ENCODE data around the gene TEX28.
A peak's percentile ranks its signal among the peaks of the same experiment; 100 is the strongest.
"Not testable (repeated sequence)": the region's sequence is repeated elsewhere in the genome, so short reads cannot be mapped to it uniquely, and the experiment has no call there.

TEX28 gene

DNA sequence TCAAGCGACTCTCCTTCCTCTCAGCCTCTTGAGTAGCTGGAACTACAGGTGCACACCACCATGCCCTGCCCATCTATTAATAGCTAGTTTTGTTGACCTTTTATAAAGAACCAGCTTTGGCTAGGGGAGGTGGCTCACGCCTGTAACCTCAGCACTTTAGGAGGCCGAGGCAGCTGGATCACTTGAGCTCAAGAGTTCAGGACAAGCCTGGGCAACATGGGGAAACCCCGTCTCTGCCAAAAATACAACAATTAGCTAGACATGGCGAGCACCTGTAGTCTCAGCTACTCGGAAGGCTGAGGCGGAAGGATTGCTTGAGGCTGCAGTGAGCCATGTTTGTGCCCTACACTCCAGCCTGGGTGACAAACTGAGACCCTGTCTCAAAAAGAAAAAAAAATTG, 3.4 kb upstream of the TEX28 start:
- Histone ChIP-seq H3K4me3 (ENCODE audit: severe bottlenecking) (no peak overlapping the region), H3K4me1 (ENCODE audit: insufficient read depth, poor library complexity, severe bottlenecking) (no peaks in the 10 kb centered on the region), H3K27me3 (ENCODE audit: insufficient read depth, poor library complexity, severe bottlenecking) (no peaks in the 10 kb centered on the region), H3K9me3 (ENCODE audit: severe bottlenecking) (no peaks in the 10 kb centered on the region), H3K27ac (ENCODE audit: poor library complexity, severe bottlenecking) (no peak overlapping the region), H3K36me3 (ENCODE audit: low read depth) (no peaks in the 10 kb centered on the region)
- ATAC-seq (ENCODE audit: low read depth) (no peak), DNase-seq (ENCODE audit: low spot score) (no peak)
- TF ChIP-seq, protein P1, sequence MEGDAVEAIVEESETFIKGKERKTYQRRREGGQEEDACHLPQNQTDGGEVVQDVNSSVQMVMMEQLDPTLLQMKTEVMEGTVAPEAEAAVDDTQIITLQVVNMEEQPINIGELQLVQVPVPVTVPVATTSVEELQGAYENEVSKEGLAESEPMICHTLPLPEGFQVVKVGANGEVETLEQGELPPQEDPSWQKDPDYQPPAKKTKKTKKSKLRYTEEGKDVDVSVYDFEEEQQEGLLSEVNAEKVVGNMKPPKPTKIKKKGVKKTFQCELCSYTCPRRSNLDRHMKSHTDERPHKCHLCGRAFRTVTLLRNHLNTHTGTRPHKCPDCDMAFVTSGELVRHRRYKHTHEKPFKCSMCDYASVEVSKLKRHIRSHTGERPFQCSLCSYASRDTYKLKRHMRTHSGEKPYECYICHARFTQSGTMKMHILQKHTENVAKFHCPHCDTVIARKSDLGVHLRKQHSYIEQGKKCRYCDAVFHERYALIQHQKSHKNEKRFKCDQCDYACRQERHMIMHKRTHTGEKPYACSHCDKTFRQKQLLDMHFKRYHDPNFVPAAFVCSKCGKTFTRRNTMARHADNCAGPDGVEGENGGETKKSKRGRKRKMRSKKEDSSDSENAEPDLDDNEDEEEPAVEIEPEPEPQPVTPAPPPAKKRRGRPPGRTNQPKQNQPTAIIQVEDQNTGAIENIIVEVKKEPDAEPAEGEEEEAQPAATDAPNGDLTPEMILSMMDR (IDR thresholded peaks at IDR 0.05; ENCODE audit: poor library complexity, severe bottlenecking): no peak

- Histone ChIP-seq H3K4me3 (ENCODE audit: severe bottlenecking) (no peak overlapping the region), H3K4me1 (ENCODE audit: insufficient read depth, poor library complexity, severe bottlenecking) (no peaks in the 10 kb centered on the region), H3K9me3 (ENCODE audit: severe bottlenecking) (no peaks in the 10 kb centered on the region), H3K27me3 (ENCODE audit: insufficient read depth, poor library complexity, severe bottlenecking) (no peaks in the 10 kb centered on the region), H3K36me3 (ENCODE audit: low read depth) (no peaks in the 10 kb centered on the region), H3K27ac (ENCODE audit: poor library complexity, severe bottlenecking) (no peak overlapping the region)
- ATAC-seq (ENCODE audit: low read depth): no peak
- TF ChIP-seq, protein P1 (IDR thresholded peaks at IDR 0.05; ENCODE audit: poor library complexity, severe bottlenecking): no peak
- no peak for DNase-seq (ENCODE audit: low spot score)
Observed at GRCh38 chrX:154296731-154297130, 1.8 kb upstream of the TEX28 start.

GRCh38 chrX:154295664-154296310, 863 bp upstream of the TEX28 start, which contains the start of gene TKTL1:
Gene TKTL1 (plus strand): TSS chrX:154295795. CDS start chrX:154295860, 65 bp downstream.
- ATAC-seq (ENCODE audit: low read depth): no peak
- TF ChIP-seq, protein P1 (IDR thresholded peaks at IDR 0.05; ENCODE audit: poor library complexity, severe bottlenecking): no peak

GRCh38 chrX:154286406-154286805, 8.5 kb downstream of the TEX28 start:
- not testable (repeated sequence) for ATAC-seq (ENCODE audit: low read depth); H3K27me3 ChIP-seq (ENCODE audit: insufficient read depth, poor library complexity, severe bottlenecking); H3K27ac ChIP-seq (ENCODE audit: poor library complexity, severe bottlenecking); H3K4me1 ChIP-seq (ENCODE audit: insufficient read depth, poor library complexity, severe bottlenecking); H3K36me3 ChIP-seq (ENCODE audit: low read depth); H3K4me3 ChIP-seq (ENCODE audit: severe bottlenecking); DNase-seq (ENCODE audit: low spot score); H3K9me3 ChIP-seq (ENCODE audit: severe bottlenecking)

More at GRCh38 chrX:154295664-154296310, 863 bp upstream of the TEX28 start, which contains the start of gene TKTL1:
- Histone ChIP-seq H3K4me3 (ENCODE audit: severe bottlenecking) (no peak within 1 kb of the TSS), H3K4me1 (ENCODE audit: insufficient read depth, poor library complexity, severe bottlenecking) (no peaks in the 10 kb centered on the region), H3K36me3 (ENCODE audit: low read depth) (no peaks in the 10 kb centered on the region), H3K9me3 (ENCODE audit: severe bottlenecking) (no peaks in the 10 kb centered on the region), H3K27ac (ENCODE audit: poor library complexity, severe bottlenecking) (no peak within 1 kb of the TSS), H3K27me3 (ENCODE audit: insufficient read depth, poor library complexity, severe bottlenecking) (no peaks in the 10 kb centered on the region)
- DNase-seq (ENCODE audit: low spot score): no peak

DNA sequence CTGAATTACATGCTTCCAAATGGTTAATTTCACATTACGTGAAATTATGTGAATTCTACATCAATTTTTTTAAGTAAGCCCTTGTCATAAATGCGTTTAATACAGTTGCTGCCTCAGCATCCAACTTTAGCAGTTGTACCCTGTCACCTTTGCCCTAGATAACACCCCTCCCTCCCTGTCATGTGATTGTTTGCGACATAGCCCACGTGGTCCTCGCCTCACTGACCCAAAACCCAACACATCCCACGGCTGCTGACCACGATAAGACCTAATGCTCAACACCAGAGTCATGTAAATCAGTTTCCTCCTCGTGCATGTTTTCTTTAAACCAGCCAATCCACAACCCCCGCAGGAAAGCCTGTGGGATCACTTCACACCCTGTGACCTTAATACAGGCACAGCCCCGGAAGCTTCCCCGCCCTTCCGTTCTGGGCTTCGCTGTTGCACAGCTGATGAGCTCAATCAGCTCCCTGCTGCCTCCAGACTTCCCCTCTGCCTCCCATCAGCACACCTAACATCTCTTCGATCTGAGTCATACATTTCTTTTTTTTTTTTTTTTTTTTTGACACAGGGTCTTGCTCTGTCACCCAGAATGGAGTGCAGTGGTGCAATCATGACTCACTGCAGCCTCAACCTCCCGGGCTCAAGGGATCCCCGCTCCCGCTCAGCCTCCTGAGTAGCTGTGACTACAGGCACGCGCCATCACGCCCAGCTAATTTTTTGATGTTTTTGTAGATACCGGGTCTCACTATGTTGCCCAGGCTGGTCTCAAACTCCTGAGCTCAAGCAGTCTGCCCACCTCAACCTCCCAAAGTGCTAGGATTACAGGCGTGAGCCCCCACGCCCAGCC, 10.2 kb downstream of the TEX28 start:
- H3K27ac ChIP-seq (ENCODE audit: poor library complexity, severe bottlenecking); H3K27me3 ChIP-seq (ENCODE audit: insufficient read depth, poor library complexity, severe bottlenecking); H3K4me3 ChIP-seq (ENCODE audit: severe bottlenecking); H3K36me3 ChIP-seq (ENCODE audit: low read depth); DNase-seq (ENCODE audit: low spot score); H3K4me1 ChIP-seq (ENCODE audit: insufficient read depth, poor library complexity, severe bottlenecking); H3K9me3 ChIP-seq (ENCODE audit: severe bottlenecking): not testable (repeated sequence)
- ATAC-seq (ENCODE audit: low read depth): peak; percentile 99

DNA sequence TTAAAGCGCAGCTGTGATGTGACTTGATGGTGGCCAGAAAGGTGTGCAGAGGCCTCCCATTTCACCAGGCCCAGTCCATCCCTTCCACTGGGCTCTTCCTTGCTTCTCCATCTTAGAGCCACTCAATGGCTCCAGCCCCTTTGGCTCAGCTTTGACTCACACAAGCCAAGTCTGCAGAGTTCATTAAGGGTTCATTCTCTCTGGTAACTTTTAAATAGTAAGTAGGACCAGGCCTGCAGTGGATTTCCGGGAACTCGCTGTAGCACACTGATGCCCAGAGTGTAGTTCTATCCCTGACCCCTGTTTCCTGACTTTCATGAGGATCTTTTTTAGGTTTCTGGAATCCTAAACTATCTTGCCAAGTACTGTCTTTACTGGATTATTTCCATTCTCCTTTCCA, 25.7 kb downstream of the TEX28 start:
- DNase-seq (ENCODE audit: low spot score); H3K9me3 ChIP-seq (ENCODE audit: severe bottlenecking); H3K4me1 ChIP-seq (ENCODE audit: insufficient read depth, poor library complexity, severe bottlenecking); H3K4me3 ChIP-seq (ENCODE audit: severe bottlenecking); H3K27ac ChIP-seq (ENCODE audit: poor library complexity, severe bottlenecking); ATAC-seq (ENCODE audit: low read depth); H3K36me3 ChIP-seq (ENCODE audit: low read depth); H3K27me3 ChIP-seq (ENCODE audit: insufficient read depth, poor library complexity, severe bottlenecking): not testable (repeated sequence)

DNA sequence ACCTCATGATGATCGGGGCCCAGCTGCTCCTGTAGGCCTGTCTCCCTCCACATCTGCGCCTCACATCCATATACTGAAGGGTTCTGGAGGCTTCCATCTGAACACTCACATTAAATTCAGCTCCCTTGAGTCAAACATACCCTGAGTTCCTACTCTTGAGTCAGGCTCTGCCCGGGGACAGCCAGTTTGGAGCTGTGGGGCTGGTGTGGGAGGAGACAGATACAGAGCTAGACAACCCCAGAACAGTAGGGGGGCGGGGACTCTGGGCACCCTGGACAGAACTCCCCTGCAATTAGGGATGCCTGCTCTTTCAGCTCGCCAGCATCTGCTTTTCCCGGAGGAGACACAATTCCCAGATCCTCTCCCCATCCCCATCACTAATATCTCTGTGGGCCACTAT, 31.9 kb downstream of the TEX28 start:
- H3K9me3 ChIP-seq (ENCODE audit: severe bottlenecking); H3K27ac ChIP-seq (ENCODE audit: poor library complexity, severe bottlenecking); H3K4me1 ChIP-seq (ENCODE audit: insufficient read depth, poor library complexity, severe bottlenecking); ATAC-seq (ENCODE audit: low read depth); DNase-seq (ENCODE audit: low spot score); H3K36me3 ChIP-seq (ENCODE audit: low read depth); H3K27me3 ChIP-seq (ENCODE audit: insufficient read depth, poor library complexity, severe bottlenecking); H3K4me3 ChIP-seq (ENCODE audit: severe bottlenecking): not testable (repeated sequence)

- not testable (repeated sequence) for H3K9me3 ChIP-seq (ENCODE audit: severe bottlenecking); H3K4me3 ChIP-seq (ENCODE audit: severe bottlenecking); ATAC-seq (ENCODE audit: low read depth); DNase-seq (ENCODE audit: low spot score); H3K36me3 ChIP-seq (ENCODE audit: low read depth); H3K27ac ChIP-seq (ENCODE audit: poor library complexity, severe bottlenecking); H3K27me3 ChIP-seq (ENCODE audit: insufficient read depth, poor library complexity, severe bottlenecking); H3K4me1 ChIP-seq (ENCODE audit: insufficient read depth, poor library complexity, severe bottlenecking)
Observed at GRCh38 chrX:154258711-154259110, 36.2 kb downstream of the TEX28 start.

Measured in RWPE2 (cell line).